AG04449 (cell line): Measurements from ENCODE around the gene DMD.

Source experiments
- CTCF ChIA-PET: fragments of 350-600 bp; formaldehyde crosslinking; extraction: SDS; loops from one replicate; lab custom pipeline; 2021; ENCODE audit warnings: antibody characterized with exemption; lab: Yijun Ruan, JAX
- POLR2A ChIA-PET: fragments of 400-600, 350-600 bp; formaldehyde crosslinking; extraction: SDS; loops from one replicate; lab custom pipeline; 2020; ENCODE audit warnings: antibody characterized with exemption, inconsistent platforms; lab: Yijun Ruan, JAX
- DNase-seq: peaks from one replicate; pipeline ENCODE4 v3.0.0-alpha.2; 2010; ENCODE audit warnings: low read depth, low spot score
- H3K4me3 ChIP-seq: 2 replicates; pipeline ENCODE4 v1.5.1; 2011; ENCODE audit warnings: low read depth, mild to moderate bottlenecking, control low read depth, low read length
- CTCF ChIP-seq: IDR thresholded peaks from one replicate; pipeline ENCODE4 v1.5.1; 2011; ENCODE audit warnings: mild to moderate bottlenecking, moderate library complexity, low read length, control low read depth, inconsistent platforms; ENCODE audit not compliant: insufficient read depth; ENCODE audit errors: missing control alignments

DMD gene

GRCh38 chrX:32392655-32393054 lies 818.7 kb downstream of the DMD start:
- POLR2A ChIA-PET = no interaction called here

GRCh38 chrX:32370456-32371205 lies 840.7 kb downstream of the DMD start:
- no peak overlapping the region for H3K4me3 ChIP-seq
- DNase-seq = no peak
- no peak for TF ChIP-seq CTCF
- ChIA-PET POLR2A (no interaction called here), CTCF (no interaction called here)

More at GRCh38 chrX:32392655-32393054, 818.7 kb downstream of the DMD start:
- no peak overlapping the region for H3K4me3 ChIP-seq
- no peak for DNase-seq
- no peak for TF ChIP-seq CTCF
- CTCF ChIA-PET = no interaction called here

- no peak for TF ChIP-seq CTCF
- no peak for DNase-seq
- no peak overlapping the region for H3K4me3 ChIP-seq
- ChIA-PET CTCF (no interaction called here), POLR2A (no interaction called here)
Observed at GRCh38 chrX:32293962-32294700, 917.2 kb downstream of the DMD start.

- ChIA-PET POLR2A (no interaction called here), CTCF (no interaction called here)
Observed at GRCh38 chrX:32289356-32289755, 922.0 kb downstream of the DMD start.

GRCh38 chrX:32281853-32282252 lies 929.5 kb downstream of the DMD start:
- ChIA-PET CTCF (no interaction called here), POLR2A (no interaction called here)
- no peak overlapping the region for H3K4me3 ChIP-seq
- no peak for DNase-seq
- no peak for TF ChIP-seq CTCF

More at GRCh38 chrX:32289356-32289755, 922.0 kb downstream of the DMD start:
- TF ChIP-seq CTCF = no peak
- no peak overlapping the region for H3K4me3 ChIP-seq
- no peak for DNase-seq

- no peak for DNase-seq
- no peak overlapping the region for H3K4me3 ChIP-seq
- POLR2A ChIA-PET = no interaction called here
- CTCF ChIA-PET = no interaction called here
- TF ChIP-seq CTCF = no peak
Observed at GRCh38 chrX:32280921-32281320, 930.4 kb downstream of the DMD start.
